ENCODE results near the gene SLFN11. TPM values are rescaled to one million over a fixed set of nuclear protein-coding genes. Genes with fewer than 3 reads are reported as not detected.

SLFN11 gene
- total and polyA plus RNA-seq, 2 of the 4 experiments (the other 2 are of a cell fraction), result 29.9 to 144 TPM

DNA sequence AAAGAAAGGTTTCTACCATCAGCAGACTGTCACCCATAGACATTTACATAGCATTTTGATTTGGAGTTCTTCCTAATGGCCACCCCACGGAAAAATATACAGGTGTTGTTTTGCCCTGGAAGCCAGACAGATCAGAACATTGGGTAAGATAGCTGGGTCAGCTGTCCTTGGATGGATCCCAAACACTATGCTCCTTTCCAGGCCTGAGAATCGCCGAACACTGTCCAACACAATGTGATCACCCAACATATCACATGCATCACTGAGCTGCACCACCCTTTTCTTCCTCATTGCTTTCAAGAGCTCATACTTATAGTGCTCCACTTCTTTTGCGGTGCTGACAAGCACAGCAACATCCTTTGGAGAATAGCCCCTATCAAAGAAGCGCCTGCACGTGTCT, 21.1 kb downstream of the SLFN11 start:
- Histone ChIP-seq H3K23ac (ENCODE audit: low read depth, low read length) (no peak overlapping the region), H2AK5ac (ENCODE audit: low read depth, low read length) (no peak overlapping the region), H3K14ac (replicated peaks; ENCODE audit: low read depth, low read length) (no peak overlapping the region), H4K8ac (ENCODE audit: low read depth in 2 of 2, low read length in 2 of 2) (no peak overlapping the region), H3K9me3 (ENCODE audit: control insufficient read depth, insufficient read depth, low read length) (no peaks in the 10 kb centered on the region), H3K4me1 (ENCODE audit: control insufficient read depth, insufficient read depth, low read length) (no peaks in the 10 kb centered on the region; the same call in 1 of the 2 replicates), H2BK5ac (ENCODE audit: low read depth, low read length, poor library complexity, severe bottlenecking) (no peak overlapping the region), H3K9ac (ENCODE audit: low read depth, low read length) (no peak overlapping the region), H3K56ac (ENCODE audit: extremely low read depth, insufficient read depth, low read length) (no peak overlapping the region), H2BK20ac (ENCODE audit: low read depth, low read length) (no peak overlapping the region), H2AFZ (replicated peaks; ENCODE audit: low read length, poor library complexity) (no peak overlapping the region), H2BK120ac (ENCODE audit: low read depth, low read length) (no peak overlapping the region), H3K4me3 (ENCODE audit: insufficient read depth, low read depth, low read length) (no peak overlapping the region), H3K36me3 (ENCODE audit: control insufficient read depth, insufficient read depth, low read length) (peaks cover 9% of the 10 kb centered on the region), H3K79me1 (ENCODE audit: low read depth in 1 of 2, low read length in 2 of 2) (no peaks in the 10 kb centered on the region), H3K4ac (ENCODE audit: low read depth, low read length) (no peak overlapping the region), H4K20me1 (ENCODE audit: insufficient read depth, low read length) (no peaks in the 10 kb centered on the region), H3K18ac (ENCODE audit: low read depth, low read length) (no peak overlapping the region), H3K4me2 (ENCODE audit: low read depth, low read length) (no peak overlapping the region), H2BK15ac (ENCODE audit: low read depth, low read length) (no peak overlapping the region), H4K5ac (ENCODE audit: low read depth, low read length) (no peak overlapping the region), H4K91ac (ENCODE audit: insufficient read depth, low read depth, low read length) (no peak overlapping the region), H3K27me3 (ENCODE audit: control insufficient read depth, insufficient read depth, low read length) (no peaks in the 10 kb centered on the region), H3K27ac (ENCODE audit: insufficient read depth, low read length) (no peak overlapping the region), H2AK9ac (replicated peaks; ENCODE audit: low read depth, low read length, poor library complexity) (no peak overlapping the region), H3K9me1 (ENCODE audit: insufficient read depth, low read length) (no peaks in the 10 kb centered on the region)
- 100% methylated on average over 2 of the region's 6 CpGs; no CpG with 5 or more reads in 1 of the 2 experiments for WGBS, 2 experiments (ENCODE audit: extremely low coverage in 2 of 2, insufficient read length in 1 of 2)
- BruUV-seq (replicated peaks), result no TSS peak
- no peak for ATAC-seq (ENCODE audit: low read depth)
- intact Hi-C loops (cut with micrococcal nuclease) (no loop called here), dilution Hi-C loops (cut with HindIII; ENCODE audit: low sequenced_read_pairs, unreplicated experiment) (no loop called here), in situ Hi-C loops (cut with MboI; ENCODE audit: low sequenced_read_pairs) (loop anchor here (25.0 kb wide), 1 partner anchor 385 kb away; the partner anchor contains the start of gene RASL10B)
- TF ChIP-seq FOS (IDR thresholded peaks at IDR 0.05; ENCODE audit: low read depth, low read length) (no peak), CEBPB (IDR thresholded peaks at IDR 0.05; ENCODE audit: low read depth, low read length) (no peak), BHLHE40 (IDR thresholded peaks at IDR 0.05; ENCODE audit: low read depth, low read length) (no peak), MAZ (IDR thresholded peaks at IDR 0.05; ENCODE audit: borderline replicate concordance, low read depth, low read length) (no peak), MAFK (IDR thresholded peaks at IDR 0.05; ENCODE audit: low read depth, low read length) (no peak), CHD1 (IDR thresholded peaks at IDR 0.05; ENCODE audit: low read depth, low read length) (no peak), POLR2A (IDR thresholded peaks at IDR 0.05; ENCODE audit: low read depth, low read length) (no peak), RCOR1 (IDR thresholded peaks at IDR 0.05; ENCODE audit: insufficient replicate concordance, low read length) (no peak), MXI1 (IDR thresholded peaks at IDR 0.05; ENCODE audit: borderline replicate concordance, low read depth, low read length) (no peak), SMC3 (IDR thresholded peaks at IDR 0.05; ENCODE audit: low read depth, low read length) (no peak)
- TF ChIP-seq, protein P1, sequence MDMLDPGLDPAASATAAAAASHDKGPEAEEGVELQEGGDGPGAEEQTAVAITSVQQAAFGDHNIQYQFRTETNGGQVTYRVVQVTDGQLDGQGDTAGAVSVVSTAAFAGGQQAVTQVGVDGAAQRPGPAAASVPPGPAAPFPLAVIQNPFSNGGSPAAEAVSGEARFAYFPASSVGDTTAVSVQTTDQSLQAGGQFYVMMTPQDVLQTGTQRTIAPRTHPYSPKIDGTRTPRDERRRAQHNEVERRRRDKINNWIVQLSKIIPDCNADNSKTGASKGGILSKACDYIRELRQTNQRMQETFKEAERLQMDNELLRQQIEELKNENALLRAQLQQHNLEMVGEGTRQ (IDR thresholded peaks at IDR 0.05; ENCODE audit: low read depth, low read length), result no peak
- TF ChIP-seq, protein P2, sequence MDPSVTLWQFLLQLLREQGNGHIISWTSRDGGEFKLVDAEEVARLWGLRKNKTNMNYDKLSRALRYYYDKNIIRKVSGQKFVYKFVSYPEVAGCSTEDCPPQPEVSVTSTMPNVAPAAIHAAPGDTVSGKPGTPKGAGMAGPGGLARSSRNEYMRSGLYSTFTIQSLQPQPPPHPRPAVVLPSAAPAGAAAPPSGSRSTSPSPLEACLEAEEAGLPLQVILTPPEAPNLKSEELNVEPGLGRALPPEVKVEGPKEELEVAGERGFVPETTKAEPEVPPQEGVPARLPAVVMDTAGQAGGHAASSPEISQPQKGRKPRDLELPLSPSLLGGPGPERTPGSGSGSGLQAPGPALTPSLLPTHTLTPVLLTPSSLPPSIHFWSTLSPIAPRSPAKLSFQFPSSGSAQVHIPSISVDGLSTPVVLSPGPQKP (IDR thresholded peaks at IDR 0.05; ENCODE audit: borderline replicate concordance, low read depth, low read length), result no peak
- ChIA-PET CTCF (no interaction called here), POLR2A (ENCODE audit: unreplicated experiment) (no interaction called here)
- no peak for DNase-seq

Measured in IMR-90 (cell line).